Activated CD4-positive, alpha-beta T cell treated with anti-CD3 and anti-CD28 coated beads, Interleukin-2, Interleukin-4, amounts not matched to agents 100 ng/mL and 50 ng/mL, durations not matched to agents 16 hours and 8 hours (primary cell): ENCODE data around the gene CORO1C.

Experiments
- DNase-seq: peaks from one replicate; pipeline ENCODE4 v3.0.0-alpha.2; 2020; ENCODE audit warnings: low spot score

CORO1C gene

DNA sequence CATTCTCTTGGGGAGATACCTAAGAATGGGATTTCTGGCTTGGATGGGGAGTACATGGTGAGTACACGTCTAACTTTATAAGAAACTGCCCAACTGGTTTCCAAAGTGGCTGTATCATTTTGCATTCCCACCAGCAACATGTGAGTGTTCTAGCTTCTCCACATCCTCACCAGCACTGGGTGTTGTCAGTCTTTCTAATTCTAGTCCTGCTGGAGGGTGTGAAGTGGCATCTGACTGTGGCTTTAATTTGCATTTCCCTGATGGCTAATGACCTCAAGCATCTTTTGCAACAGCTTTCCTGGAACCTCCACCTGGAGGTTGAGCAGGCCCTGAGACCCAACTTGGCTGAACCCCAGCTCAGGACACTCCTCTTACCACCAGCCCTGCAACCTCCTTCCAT is 115.4 kb downstream of the CORO1C start:
- DNase-seq, result no peak

DNA sequence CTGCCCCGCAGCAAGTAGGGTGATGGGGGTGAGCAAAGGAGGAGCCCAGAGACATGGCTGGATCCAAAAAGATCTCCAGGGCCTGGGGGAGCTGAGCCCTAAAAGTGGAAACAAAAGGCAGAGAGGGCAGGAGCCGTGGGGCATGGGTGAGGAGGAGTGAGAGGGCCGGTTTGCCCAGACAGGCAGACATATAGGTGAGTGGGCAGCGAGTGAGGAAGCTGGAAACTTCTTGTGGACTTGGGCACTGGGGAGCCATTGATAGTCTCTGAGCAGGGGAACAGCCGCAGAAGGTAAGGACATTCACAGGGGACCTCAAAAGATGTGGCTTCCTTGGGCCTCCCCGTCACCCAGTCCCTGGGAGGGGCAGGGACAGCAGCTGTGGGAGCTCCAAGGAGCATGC is 116.7 kb downstream of the CORO1C start:
- DNase-seq, result no peak

DNA sequence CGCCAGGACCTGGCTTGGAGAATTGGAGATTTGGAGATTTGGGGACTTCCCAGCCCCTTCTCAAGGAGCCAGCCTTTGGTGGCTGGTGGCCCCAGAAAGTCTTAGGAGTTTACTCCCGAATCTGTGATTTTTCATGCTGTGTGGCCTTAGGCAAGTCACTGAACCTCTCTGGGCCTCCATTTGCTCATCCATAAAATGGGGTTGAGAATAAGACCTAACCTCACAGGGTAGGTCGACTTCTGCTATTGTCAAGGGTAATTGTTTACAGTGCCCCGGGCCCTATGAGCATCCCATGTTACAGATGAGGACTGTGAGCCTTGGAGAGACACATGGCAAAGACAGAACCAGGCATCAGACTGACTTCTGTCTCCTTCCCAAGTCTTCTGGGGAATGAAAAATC is 117.3 kb downstream of the CORO1C start:
- DNase-seq, result no peak

DNA sequence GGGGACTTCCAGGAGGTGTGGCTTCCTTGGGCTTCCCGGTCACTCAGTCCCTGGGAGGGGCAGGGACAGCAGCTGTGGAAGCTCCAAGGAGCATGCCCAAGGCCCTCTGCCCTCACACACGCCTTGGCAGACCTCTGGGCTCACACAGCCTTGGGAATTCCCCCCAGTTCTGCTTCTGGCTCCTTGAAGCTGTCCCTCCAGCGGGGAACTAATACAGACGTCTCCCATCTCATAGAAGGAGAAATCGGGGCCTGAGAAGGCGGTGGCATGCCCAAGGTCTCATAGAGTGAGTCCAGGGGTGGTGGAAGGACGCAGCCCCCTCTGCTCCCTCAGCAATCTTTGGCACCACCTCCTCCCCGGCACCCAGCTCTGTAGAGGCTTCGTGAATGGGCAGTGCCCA is 117.8 kb downstream of the CORO1C start:
- no peak for DNase-seq

DNA sequence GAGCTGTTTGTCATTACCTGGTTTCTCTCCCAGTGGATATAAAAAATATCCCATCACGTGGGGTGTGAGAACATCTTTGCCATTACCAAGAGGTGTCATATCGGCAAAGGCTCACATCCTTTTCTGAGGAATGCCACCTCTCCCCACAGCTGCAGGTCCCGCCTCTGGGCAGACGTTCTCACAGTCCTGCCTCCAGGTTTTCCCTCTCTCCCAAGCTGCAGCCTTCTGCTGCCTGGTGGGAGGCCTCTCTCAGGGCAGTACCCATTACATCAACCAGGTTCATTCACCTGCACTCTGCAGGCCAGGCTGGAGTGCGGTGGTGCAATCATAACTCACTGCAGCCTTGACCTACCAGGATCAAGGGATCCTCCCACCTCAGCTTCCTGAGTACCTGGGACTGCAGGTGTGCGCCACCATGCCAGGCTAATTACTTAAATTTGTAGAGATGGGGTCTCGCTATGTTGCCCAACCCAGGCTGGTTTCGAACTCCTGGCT is 118.5 kb downstream of the CORO1C start:
- no peak for DNase-seq

DNA sequence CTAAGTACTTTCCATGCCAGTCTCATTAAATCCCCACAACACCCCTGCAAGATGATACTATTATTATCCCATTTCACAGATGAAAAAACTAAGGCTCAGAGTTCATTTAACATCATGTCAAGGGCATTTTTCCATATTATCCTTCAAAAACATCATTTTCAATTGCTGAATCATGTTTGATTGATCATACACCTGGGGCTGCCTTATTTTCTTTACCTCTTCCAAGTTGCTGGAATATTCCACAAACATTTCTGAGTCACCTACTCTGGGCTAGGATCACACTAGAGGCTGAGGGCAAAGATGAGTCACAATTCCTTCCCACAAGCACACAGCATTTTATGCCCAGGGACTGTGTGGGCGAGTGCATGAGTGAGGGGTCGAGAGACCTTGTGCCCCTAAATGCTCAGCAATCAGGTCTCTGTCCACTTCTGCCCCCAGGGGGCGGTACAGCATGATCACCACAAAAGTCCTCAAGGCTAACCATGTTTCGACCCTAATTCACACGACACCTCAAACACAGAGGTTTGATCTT is 119.4 kb downstream of the CORO1C start:
- DNase-seq, result no peak

DNA sequence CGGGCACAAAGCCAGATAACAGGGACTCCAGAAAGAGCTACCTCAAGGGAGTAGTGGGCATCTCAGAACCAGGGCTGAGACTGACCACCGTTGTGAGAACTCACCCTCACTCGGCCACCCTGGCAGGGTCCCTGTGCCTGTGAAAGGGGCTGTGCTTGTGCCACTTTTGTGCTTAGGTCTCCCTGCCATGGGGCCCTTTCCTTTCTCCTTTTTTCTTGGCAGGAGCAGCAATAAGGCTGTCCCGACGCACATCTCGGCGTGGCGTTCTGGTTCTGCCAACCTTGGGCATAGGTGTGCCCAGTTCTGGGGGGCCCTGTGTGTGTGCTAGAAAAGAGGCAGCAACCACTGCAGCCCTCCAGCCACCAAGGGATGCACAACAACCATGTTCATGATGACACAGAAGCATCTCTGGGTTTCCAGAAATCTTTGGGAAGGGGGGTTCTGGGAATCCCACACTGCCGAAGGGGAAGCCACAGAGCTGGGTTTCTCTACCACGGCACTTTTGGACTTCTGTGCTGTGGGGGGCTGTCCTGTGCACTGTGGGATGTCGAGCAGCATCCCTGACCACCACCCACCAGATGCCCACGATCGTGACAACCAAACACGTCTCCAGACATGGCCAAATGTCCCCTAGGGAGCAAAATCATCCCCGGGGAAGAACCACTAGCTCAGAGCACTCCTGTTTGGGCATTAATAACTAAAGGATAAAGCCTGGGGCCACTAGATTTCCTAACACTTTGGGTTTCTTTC is 120.3 kb downstream of the CORO1C start:
- DNase-seq, result no peak

DNA sequence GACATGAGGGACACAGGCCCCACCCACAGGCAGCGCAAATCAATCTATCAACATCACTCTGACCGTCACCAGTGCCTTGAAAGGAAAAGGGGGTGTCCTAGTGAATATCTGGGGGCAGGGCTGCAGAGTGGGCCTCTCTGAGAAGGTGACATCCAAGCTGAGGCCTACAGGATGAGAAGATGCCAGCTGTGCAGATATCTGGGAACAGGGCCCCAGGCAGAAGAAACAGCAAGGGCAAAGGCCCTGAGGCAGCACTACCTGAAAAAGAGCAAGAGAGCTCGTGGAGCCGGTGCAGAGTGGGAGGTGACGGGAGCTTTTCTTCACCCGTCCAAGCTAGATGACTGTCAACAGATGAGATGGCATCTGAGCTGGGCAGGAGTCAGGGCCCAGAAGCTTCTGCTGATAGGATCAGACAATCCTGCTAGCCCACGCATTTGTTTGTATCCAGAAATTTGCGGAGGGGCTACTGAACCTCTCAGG is 120.9 kb downstream of the CORO1C start:
- DNase-seq, result no peak

DNA sequence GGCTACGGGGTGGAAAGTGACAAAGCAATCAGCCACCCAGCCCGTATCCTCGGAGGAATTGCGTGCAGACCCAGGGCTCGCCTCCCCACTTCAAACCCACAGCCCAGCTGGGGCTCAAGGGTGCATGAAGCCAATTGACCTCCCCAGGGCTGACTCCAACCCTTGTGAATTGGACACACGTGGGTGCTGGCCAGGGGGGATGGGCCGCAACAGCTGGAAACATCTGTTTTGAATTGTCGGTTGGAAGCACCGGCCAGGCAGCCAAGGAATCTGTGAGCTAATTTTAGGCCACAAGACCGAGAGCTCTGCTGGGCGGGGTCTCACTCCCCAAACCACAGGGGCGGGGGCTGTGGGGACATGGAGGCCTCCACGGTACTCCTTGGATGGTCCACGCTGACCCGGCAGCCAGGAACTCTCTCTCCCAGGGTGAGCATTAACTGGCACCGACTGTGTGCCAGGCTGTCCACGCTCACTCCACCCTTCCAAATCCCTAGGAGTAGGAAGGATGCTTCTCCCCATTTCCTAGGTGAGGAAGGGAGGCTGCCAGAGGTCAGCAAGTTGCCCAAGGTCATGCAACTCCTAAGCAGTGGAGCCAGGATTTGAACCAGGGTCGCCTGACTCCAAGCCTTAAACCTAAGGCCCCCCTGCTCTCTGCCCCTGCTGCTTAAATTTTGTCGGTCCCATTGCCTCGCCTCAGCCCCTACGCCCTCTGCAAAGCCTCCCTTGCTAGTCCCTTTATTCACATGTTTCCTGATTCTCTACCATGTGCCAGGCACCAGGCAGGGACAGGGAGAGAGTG is 121.6 kb downstream of the CORO1C start:
- no peak for DNase-seq

DNA sequence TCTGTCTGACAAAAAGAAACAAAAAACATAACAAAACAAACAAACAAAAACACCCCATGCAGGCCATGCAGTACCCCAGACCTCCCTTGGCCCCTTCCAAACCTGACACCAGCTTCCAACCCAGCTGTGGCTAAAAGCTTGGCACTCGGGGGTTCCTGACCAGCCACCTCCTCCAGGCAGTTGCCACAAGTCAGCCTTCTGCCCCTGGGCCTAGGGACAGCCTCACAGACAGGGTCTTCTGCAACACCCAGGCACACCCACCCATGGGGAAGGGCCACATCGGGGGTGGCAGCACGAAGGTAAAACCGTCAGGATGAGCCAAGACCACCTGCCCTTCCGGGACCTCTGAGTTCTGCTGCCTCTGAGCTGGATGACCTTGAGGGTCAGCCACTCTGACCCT is 122.7 kb downstream of the CORO1C start:
- DNase-seq, result no peak

DNA sequence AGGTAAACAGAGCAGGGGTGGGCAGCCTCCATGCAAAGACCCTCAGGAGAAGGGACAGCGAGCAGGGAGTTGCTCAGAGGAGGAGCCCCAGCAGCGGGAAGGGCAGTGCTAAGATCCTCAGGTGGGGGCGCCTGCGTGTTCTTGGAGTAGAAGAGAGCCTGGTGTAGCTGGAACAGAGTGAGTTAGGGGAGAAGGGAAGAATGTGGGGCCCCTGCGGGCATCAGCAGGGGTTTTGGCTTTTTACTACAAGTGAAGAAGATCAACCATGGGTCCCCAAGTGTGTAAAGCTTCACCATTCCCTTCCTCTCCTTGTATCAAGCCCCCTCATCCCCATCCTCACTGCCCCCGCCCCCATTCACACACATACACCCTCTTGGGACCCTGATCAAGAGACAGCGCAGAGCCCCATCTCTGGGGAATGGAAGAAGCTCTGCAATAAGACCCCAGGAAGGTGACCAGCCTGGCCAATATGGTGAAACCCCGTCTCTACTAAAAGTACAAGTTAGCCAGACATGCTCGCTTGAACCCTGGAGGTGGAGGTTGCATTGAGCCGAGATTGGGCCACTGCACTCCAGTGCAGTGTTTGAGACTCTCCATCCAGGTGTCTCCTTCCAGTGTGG is 123.2 kb downstream of the CORO1C start:
- no peak for DNase-seq

DNA sequence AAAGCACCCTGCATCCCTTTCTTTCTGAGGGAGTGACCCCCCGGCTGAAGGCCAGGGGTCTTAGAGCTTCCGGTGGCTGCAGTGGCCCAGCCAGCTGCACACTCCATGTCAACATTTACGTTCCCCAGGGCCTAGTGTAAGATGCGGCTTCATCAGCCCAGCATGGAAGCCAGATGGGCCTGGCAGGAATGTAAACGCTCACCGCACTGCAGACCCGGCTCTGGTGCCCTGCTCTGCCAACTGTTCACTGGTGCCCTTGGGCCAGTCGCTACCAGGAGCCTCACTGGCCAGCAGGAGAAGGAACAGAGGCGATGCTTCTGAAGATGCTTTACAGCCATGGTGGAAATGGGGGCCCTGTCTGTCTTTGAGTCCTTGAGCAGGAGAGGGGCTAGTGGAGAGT is 124.8 kb downstream of the CORO1C start:
- no peak for DNase-seq

DNA sequence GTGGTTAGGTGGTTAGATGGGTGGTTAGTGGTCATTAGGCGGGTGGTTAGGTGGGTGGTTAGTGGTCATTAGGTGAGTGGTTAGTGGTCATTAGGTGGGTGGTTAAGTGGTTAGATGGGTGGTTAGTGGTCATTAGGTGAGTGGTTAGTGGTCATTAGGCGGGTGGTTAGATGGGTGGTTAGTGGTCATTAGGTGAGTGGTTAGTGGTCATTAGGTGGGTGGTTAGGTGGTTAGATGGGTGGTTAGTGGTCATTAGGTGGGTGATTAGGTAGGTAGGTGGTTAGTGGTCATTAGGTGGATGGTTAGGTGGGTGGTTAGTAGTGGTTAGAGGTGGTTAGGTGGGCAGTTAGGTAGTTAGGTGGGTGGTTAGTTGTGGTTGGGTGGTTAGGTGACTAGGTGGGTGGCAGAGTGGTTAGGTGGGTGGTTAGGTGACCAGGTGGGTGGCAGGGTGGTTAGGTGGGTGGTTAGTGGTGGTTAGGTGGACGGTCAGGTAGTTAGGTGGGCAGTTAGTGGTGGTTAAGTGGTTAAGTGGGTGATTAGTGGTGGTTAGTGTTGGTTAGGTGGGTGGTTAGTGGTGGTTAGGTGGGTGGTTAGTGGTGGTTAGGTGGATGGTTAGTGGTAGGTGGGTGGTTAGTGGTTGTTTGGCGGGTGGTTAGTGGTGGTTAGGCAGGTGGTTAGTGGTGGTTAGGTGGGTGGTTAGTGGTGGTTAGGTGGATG is 125.5 kb downstream of the CORO1C start:
- DNase-seq, result no peak

DNA sequence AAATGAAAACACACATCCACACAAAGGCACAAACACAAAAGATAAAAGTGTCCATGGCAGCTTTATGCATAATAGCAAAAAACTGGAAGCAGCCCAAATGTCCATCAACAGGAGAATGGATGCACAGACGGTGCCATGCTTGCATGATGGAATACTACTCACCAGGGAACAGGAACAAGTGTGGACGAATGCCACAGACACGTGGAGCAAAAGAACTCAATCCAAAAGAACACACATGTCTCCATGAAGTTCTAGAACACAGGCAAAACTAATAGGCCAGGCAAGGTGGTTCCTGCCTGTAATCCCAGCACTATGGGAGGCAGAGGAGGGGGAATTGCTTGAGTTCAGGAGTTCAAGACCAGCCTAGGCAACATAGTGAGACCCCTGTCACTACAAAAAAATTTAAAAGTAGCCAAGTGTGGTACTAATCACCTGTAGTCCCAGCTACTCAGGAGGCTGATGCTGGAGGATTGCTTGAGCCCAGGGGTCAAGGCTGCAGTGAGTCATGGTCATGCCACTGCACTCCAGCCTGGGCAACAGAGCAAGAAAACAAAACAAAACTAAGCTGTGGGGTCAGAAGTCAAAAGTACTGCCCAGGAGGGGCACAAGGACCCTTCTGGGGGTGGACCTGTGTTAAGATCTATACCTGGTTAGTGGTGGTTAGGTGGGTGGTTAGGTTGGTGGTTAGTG is 126.2 kb downstream of the CORO1C start:
- no peak for DNase-seq

DNA sequence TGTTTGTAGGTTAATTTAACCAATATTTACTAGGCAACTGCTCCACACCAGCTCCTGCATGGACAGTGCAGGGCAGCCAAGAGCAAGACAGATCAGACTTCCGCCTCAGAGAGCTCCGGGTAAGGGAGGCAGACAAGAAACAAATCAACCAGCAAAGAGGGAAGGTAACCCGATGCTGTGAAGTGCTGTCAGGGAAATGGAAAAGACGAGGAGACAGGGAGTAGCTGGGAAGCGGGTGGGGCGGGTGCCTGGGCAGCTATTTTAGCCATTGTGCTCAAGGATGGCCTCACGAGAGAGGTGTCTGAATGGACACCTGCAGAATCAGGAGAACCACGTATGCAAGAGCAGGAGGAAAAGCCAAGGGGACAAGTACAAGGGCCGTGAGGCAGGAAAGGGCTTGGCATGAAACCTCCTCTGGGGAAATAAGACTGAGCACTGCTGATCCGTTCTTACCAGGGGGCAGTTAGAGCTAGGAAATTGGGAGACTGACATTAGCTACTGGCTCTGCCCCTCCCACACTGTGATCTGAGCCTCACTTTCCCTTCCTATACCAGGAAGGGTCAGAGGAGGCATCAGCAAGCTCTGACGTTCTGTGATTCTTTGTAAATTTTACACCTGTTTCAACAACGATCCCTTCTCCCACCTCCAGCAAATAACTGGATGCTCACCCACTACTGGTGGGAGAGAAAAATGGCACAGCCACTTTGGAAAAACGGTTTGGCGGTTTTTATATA is 126.9 kb downstream of the CORO1C start:
- no peak for DNase-seq

DNA sequence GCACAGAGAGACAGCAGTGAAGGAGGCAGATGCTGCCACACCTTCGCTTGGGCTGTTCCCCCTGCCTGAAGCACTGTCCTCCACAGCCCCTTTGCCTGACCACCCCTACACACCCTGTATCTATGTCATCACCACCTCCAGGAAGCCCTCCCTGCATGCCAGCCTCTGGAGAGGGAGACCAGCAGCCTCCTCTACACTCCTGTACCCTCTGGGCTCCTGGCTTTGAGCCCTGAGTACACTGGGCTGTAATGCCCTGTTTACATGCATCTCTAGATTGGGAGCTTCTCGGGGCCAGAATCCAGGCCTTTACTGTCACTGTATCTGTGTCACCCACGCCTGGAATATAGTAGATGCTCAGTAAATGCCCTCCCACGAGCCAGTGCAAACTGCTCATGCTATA is 127.6 kb downstream of the CORO1C start:
- no peak for DNase-seq

DNA sequence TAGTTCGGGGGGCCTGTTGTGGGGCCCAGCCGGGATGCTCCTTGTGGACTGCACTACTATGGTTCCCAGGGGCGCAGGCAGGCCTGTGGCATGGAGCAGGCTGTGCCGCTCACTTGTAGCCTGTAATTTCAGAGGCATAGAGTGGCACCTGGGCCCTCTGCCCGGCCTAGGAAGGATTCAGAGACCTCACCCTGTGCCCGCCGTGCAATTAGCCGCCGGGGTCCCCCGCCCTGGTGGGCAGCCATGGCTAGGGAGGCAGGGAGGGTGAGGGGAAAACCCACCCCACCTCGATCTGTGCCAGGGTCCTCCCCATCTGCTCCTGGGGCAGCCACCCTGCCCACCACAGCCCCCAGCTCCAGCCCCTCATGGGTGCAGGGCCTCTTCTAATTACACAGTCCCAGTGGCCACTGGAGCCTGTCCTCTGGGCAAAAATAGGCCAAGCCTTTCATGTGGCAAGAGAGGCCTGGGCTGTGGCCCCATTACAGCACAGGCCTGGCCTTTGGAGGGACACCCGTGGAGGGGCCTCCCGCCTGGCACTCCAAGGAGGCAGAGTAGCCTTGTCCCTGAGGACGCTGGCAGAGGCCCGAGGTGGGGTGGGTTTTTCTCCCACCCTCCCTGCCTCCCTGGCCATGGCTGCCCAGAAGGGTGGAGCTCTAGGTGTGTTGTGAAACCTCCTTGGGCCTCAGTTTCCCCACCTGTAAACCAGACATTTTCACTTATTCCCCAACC is 128.2 kb downstream of the CORO1C start:
- no peak for DNase-seq

DNA sequence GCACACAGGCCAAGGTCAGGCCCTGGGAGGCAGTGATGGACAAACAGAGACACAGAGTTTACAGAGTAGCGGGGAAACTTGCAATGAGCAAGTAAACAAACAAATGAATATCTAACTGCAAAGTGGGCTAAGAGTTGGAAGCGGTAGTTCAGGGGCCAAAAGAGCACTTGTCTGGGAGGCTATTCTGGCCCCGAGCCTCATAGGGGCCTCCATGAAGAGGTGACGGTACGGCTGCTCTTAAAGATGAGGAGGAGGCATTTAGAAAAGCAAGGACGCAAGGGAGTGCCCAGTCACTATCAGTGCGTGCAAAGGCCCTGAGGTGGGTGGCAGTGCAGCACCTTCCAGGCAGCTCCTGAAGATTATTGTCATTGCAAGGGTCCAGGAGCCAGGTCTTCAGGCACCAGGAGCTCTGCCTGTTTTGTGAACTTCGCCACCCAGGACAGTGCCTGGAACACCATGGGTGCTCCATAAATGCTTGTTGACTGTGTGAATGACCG is 129.1 kb downstream of the CORO1C start:
- DNase-seq, result no peak

DNA sequence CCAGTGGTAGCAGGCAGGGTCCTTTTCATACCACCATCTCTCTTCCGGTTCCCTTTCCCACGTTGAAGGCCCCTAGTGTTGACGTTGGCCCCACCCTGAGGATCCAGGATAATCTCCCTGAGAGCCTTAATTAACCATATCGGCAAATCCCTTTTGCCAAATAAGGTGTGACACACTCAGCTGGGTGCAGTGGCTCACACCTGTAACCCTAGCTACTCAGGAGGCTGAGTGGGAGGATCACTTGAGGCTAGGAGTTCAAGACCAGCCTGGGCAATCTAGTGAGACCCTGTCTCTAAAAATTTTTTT is 130.7 kb downstream of the CORO1C start:
- no peak for DNase-seq
